Hepatocyte (in vitro differentiated cells): ENCODE results near the gene PRSS33.

Experiments
- CTCF ChIP-seq: fragments of 200-600 bp; sonication (generic); IDR thresholded peaks from 2 replicates; pipeline ENCODE4 v1.5.1; 2016; ENCODE audit warnings: antibody characterized with exemption, mild to moderate bottlenecking; ENCODE audit not compliant: poor library complexity
- EZH2 ChIP-seq: fragments of 200-600 bp; sonication (generic); IDR thresholded peaks from 2 replicates; pipeline ENCODE4 v1.6.1; 2016; ENCODE audit warnings: antibody characterized with exemption, mild to moderate bottlenecking, borderline replicate concordance
- EZH2phosphoT487 ChIP-seq: fragments of 200-600 bp; sonication (generic); IDR thresholded peaks from one replicate; pipeline ENCODE4 v1.6.1; 2018; ENCODE audit warnings: antibody characterized with exemption, mild to moderate bottlenecking, low read depth, moderate library complexity; ENCODE audit not compliant: unreplicated experiment, severe bottlenecking

GRCh38 chr16:2757344-2757743, 30.0 kb downstream of the PRSS33 start:
- no peak for TF ChIP-seq CTCF
- TF ChIP-seq EZH2phosphoT487: no peak
- no peak for TF ChIP-seq EZH2
